Effector memory CD8-positive, alpha-beta T cell (primary cell): ENCODE results near the gene PRR11.
"Not testable (repeated sequence)": the region's sequence is repeated elsewhere in the genome, so short reads cannot be mapped to it uniquely, and the experiment has no call there.

Experiments used
- ATAC-seq: fragments of 150-1000 bp; cut with Tn5 transposase; replicated peaks from 2 replicates; pipeline ENCODE4 v1.10.0; 2021; ENCODE audit warnings: mild to moderate bottlenecking, moderate library complexity
- DNase-seq, 3 experiments: peaks; one replicate each; pipeline ENCODE4 v3.0.0; 2021
- H3K27ac Mint-ChIP-seq, 2 donors: one replicate each; pipeline ENCODE4 v1.8.0; 2022; ENCODE audit warnings: mild to moderate bottlenecking in 2 of 2, mixed read lengths in 2 of 2, moderate library complexity in 2 of 2
- H3K27me3 Mint-ChIP-seq, 2 donors: one replicate each; pipeline ENCODE4 v1.8.0; 2022; ENCODE audit warnings: mixed read lengths in 2 of 2
- H3K36me3 Mint-ChIP-seq: one replicate; pipeline ENCODE4 v1.8.0; 2022; ENCODE audit warnings: mild to moderate bottlenecking, moderate library complexity, mixed read lengths; ENCODE audit not compliant: insufficient read depth
- H3K4me1 Mint-ChIP-seq, 2 donors: one replicate each; pipeline ENCODE4 v1.8.0; 2022; ENCODE audit warnings: low read depth in 2 of 2, mixed read lengths in 2 of 2
- H3K4me3 Mint-ChIP-seq, 2 donors: one replicate each; pipeline ENCODE4 v1.8.0; 2022; ENCODE audit warnings: mild to moderate bottlenecking in 2 of 2, mixed read lengths in 2 of 2, moderate library complexity in 2 of 2
- H3K9me3 Mint-ChIP-seq, 2 donors: one replicate each; pipeline ENCODE4 v1.8.0; 2022; ENCODE audit warnings: mixed read lengths in 2 of 2

PRR11 gene

GRCh38 chr17:59199398-59199797 lies 43.9 kb downstream of the PRR11 start:
- no peak overlapping the region for H3K27ac Mint-ChIP-seq
- H3K4me3 Mint-ChIP-seq: no peak overlapping the region
- ATAC-seq: no peak
- no peak for DNase-seq
- peaks cover 2% of the 10 kb centered on the region for H3K36me3 Mint-ChIP-seq
- no peaks in the 10 kb centered on the region for H3K27me3 Mint-ChIP-seq
- H3K9me3 Mint-ChIP-seq: no peaks in the 10 kb centered on the region
- H3K4me1 Mint-ChIP-seq: no peaks in the 10 kb centered on the region

- H3K27me3 Mint-ChIP-seq: no peaks in the 10 kb centered on the region
- H3K27ac Mint-ChIP-seq: no peak overlapping the region
- peaks cover 2% of the 10 kb centered on the region for H3K36me3 Mint-ChIP-seq
- DNase-seq: no peak
- no peak for ATAC-seq
- H3K9me3 Mint-ChIP-seq: no peaks in the 10 kb centered on the region
- no peak overlapping the region for H3K4me3 Mint-ChIP-seq
- no peaks in the 10 kb centered on the region for H3K4me1 Mint-ChIP-seq
These were observed 46.8 kb downstream of the PRR11 start for GRCh38 chr17:59202320-59202719.

GRCh38 chr17:59219370-59219769 lies 63.8 kb downstream of the PRR11 start:
- H3K27ac Mint-ChIP-seq: no peak overlapping the region
- DNase-seq (no peak), ATAC-seq (no peak)
- no peaks in the 10 kb centered on the region for H3K9me3 Mint-ChIP-seq
- H3K36me3 Mint-ChIP-seq: peaks cover 38% of the 10 kb centered on the region
- peaks cover 10 to 13% of the 10 kb centered on the region in 2 donors for H3K4me1 Mint-ChIP-seq
- peak overlapping the region in 1 of 2 donors; percentile 100 for H3K4me3 Mint-ChIP-seq
- H3K27me3 Mint-ChIP-seq: no peaks in the 10 kb centered on the region

GRCh38 chr17:59219992-59220327 lies 64.4 kb downstream of the PRR11 start:
- H3K4me3 Mint-ChIP-seq: peak overlapping the region; percentile 100
- H3K27me3 Mint-ChIP-seq: no peaks in the 10 kb centered on the region
- H3K27ac Mint-ChIP-seq: peak overlapping the region; percentile 95 to 99
- peaks cover 10 to 13% of the 10 kb centered on the region in 2 donors for H3K4me1 Mint-ChIP-seq
- no peaks in the 10 kb centered on the region for H3K9me3 Mint-ChIP-seq
- peaks cover 32% of the 10 kb centered on the region for H3K36me3 Mint-ChIP-seq
- ATAC-seq: no peak
- DNase-seq: no peak

GRCh38 chr17:59220328-59221158 lies 65.0 kb downstream of the PRR11 start, which contains the start of gene GDPD1:
TSS of gene GDPD1 (plus strand) at chr17:59220511. CDS start at chr17:59220610, 99 bp downstream.
- Mint-ChIP-seq H3K27me3 (no peaks in the 10 kb centered on the region), H3K27ac (peak within 1 kb of the TSS; percentile 95 to 99), H3K36me3 (peaks cover 27% of the 10 kb centered on the region), H3K9me3 (no peaks in the 10 kb centered on the region), H3K4me1 (peaks cover 10 to 13% of the 10 kb centered on the region in 2 donors), H3K4me3 (peak within 1 kb of the TSS; percentile 100)
- peak; percentile 97 for ATAC-seq
- DNase-seq: peak; percentile 95 to 97 (median 95)

- H3K4me3 Mint-ChIP-seq: peak overlapping the region; percentile 100
- no peak for DNase-seq
- no peaks in the 10 kb centered on the region for H3K9me3 Mint-ChIP-seq
- H3K27me3 Mint-ChIP-seq: no peaks in the 10 kb centered on the region
- ATAC-seq: no peak
- H3K36me3 Mint-ChIP-seq: peaks cover 20% of the 10 kb centered on the region
- peaks cover 10 to 13% of the 10 kb centered on the region in 2 donors for H3K4me1 Mint-ChIP-seq
- peak overlapping the region; percentile 95 to 99 for H3K27ac Mint-ChIP-seq
These were observed 65.8 kb downstream of the PRR11 start for GRCh38 chr17:59221159-59221847.

GRCh38 chr17:59223813-59224212 lies 68.3 kb downstream of the PRR11 start:
- no peak overlapping the region for H3K27ac Mint-ChIP-seq
- no peak overlapping the region for H3K4me3 Mint-ChIP-seq
- peaks cover 20% of the 10 kb centered on the region for H3K36me3 Mint-ChIP-seq
- DNase-seq (no peak), ATAC-seq (no peak)
- H3K27me3 Mint-ChIP-seq: no peaks in the 10 kb centered on the region
- no peaks in the 10 kb centered on the region for H3K9me3 Mint-ChIP-seq
- H3K4me1 Mint-ChIP-seq: peaks cover 10 to 13% of the 10 kb centered on the region in 2 donors

- not testable (repeated sequence) for H3K27ac Mint-ChIP-seq, ATAC-seq, H3K27me3 Mint-ChIP-seq, H3K9me3 Mint-ChIP-seq, H3K4me3 Mint-ChIP-seq, H3K4me1 Mint-ChIP-seq, DNase-seq, H3K36me3 Mint-ChIP-seq
These were observed 73.0 kb downstream of the PRR11 start for GRCh38 chr17:59228588-59228987.

- Mint-ChIP-seq H3K36me3 (peaks cover 4% of the 10 kb centered on the region), H3K4me3 (no peak overlapping the region), H3K9me3 (no peaks in the 10 kb centered on the region), H3K27ac (no peak overlapping the region), H3K4me1 (no peaks in the 10 kb centered on the region), H3K27me3 (no peaks in the 10 kb centered on the region)
- DNase-seq: no peak
- no peak for ATAC-seq
These were observed 75.2 kb downstream of the PRR11 start for GRCh38 chr17:59230764-59231163.

GRCh38 chr17:59234631-59235030 lies 79.1 kb downstream of the PRR11 start:
- no peak for DNase-seq
- H3K27me3 Mint-ChIP-seq: no peaks in the 10 kb centered on the region
- no peaks in the 10 kb centered on the region for H3K9me3 Mint-ChIP-seq
- no peaks in the 10 kb centered on the region for H3K4me1 Mint-ChIP-seq
- no peak for ATAC-seq
- peaks cover 4% of the 10 kb centered on the region for H3K36me3 Mint-ChIP-seq
- no peak overlapping the region for H3K27ac Mint-ChIP-seq
- no peak overlapping the region for H3K4me3 Mint-ChIP-seq

GRCh38 chr17:59238906-59239305 lies 83.4 kb downstream of the PRR11 start:
- Mint-ChIP-seq H3K4me3 (no peak overlapping the region), H3K4me1 (no peaks in the 10 kb centered on the region), H3K27me3 (no peaks in the 10 kb centered on the region), H3K36me3 (no peaks in the 10 kb centered on the region), H3K27ac (no peak overlapping the region), H3K9me3 (no peaks in the 10 kb centered on the region)
- ATAC-seq (no peak), DNase-seq (no peak)

- DNase-seq (no peak), ATAC-seq (no peak)
- no peaks in the 10 kb centered on the region for H3K27me3 Mint-ChIP-seq
- H3K9me3 Mint-ChIP-seq: no peaks in the 10 kb centered on the region
- no peaks in the 10 kb centered on the region for H3K4me1 Mint-ChIP-seq
- H3K4me3 Mint-ChIP-seq: no peak overlapping the region
- H3K27ac Mint-ChIP-seq: no peak overlapping the region
- peaks cover 4% of the 10 kb centered on the region for H3K36me3 Mint-ChIP-seq
These were observed 88.5 kb downstream of the PRR11 start for GRCh38 chr17:59244081-59244480.
